Non-pigmented ciliary epithelial cell (primary cell): Measurements from ENCODE around the gene EEF1E1.
"Not testable (repeated sequence)": the region's sequence is repeated elsewhere in the genome, so short reads cannot be mapped to it uniquely, and the experiment has no call there.

Experiments
- DNase-seq: peaks from one replicate; pipeline ENCODE4 v3.0.0-alpha.2; 2010; ENCODE audit warnings: low read depth

EEF1E1 gene

DNA sequence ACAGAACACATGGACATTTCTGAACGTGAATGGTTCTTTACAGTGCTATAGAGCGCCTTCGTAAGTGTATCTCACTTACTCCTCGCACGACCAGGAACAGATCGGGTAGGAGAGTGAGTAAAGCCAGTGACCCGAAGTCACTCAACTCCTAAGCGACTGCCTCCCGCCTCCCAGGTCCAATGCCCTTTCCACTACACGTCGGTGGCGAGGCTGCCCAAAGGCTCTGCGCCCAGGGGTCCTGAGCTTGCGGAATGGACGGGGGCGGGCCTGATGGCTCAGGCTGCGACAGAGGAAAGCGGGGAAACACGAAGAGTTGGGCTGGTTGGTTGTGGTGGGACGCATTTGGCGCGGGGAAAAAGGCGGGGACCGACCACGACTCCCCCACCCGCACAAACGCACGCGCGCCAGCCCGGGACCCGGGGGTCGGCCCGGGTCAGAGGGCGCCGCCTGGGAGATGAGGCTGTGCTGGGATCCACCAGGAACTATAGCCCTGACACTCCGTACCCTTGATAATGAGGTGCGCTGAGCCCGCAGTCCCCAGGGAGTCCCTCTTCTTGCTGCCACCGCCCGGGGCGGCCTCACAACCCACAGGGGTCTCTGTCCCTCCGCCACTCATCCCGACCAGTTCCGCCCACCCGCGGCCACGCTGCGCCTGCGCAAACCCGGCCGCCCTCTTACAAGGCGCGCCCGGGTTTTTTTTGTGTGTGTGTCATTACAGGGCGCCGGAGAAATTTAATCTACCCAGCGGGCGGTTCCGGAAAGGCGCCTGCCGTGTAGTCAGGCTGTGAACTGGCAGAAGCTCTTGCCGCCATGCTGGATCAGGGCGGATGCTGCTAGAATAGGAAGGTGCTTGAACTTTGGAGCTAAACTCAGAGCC lies 38.3 kb downstream of the EEF1E1 start, which contains the start of gene BLOC1S5:
BLOC1S5 (minus strand) TSS at position 629 of the 877 bp plus-strand sequence; CDS start at position 616, 13 bp downstream.
- peak; percentile 90 for DNase-seq

DNA sequence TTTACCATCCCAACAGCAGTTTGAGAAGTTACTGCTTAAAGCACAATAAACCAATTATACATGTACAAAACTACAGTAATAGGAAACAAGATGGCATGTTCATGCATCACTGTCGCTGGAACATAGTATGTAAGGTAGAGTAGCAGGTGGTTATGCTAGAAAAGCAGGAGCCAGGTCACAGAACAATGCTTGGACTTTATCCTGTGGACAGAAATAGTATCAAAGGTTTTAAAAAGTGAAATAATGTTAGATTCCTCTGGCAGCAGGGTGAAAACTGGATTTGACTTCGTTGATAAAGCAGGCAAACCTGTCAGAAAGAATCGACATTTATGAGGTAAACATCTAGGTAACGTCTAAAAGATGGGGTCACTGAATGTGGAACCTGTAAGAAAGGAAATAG lies 40.6 kb downstream of the EEF1E1 start:
- DNase-seq, result no peak

DNA sequence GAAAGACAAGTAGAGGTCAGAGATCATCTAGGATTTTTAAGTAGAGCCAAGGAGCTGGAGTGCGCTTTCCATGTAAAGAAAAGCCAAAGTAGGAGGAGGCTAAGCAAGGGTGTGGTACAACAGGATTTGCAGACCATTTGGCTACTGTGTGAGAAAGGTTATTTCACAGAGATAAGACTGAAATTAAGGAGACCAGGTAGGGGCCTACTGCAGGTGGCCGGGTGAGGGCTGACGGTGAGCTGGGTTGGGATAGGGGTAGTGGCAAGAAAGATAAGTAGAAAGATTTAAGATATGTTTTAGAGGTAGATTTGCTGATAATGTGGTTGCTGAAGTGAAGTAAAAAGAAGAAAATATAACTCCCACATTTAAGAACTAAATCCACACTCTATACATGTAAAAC lies 42.0 kb downstream of the EEF1E1 start:
- DNase-seq, result no peak

DNA sequence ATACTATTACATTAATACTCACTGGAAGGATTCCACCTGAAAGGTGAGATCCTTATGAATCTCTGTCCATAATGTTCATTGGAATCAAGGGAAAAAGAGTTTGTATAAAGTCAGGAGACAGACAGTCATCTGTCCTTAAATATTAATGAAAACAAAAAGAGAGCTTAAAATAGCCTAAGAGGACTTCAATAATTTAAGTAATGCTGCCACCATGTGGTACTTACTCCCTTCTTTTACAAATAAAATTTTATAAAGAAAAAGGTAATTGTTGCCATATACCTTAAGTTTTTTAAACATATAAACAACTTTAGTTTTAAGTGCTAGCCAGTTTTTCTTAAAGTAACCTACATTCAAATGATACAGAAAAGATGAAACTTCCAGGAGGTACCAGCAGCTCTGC lies 43.2 kb downstream of the EEF1E1 start:
- DNase-seq, result no peak

DNA sequence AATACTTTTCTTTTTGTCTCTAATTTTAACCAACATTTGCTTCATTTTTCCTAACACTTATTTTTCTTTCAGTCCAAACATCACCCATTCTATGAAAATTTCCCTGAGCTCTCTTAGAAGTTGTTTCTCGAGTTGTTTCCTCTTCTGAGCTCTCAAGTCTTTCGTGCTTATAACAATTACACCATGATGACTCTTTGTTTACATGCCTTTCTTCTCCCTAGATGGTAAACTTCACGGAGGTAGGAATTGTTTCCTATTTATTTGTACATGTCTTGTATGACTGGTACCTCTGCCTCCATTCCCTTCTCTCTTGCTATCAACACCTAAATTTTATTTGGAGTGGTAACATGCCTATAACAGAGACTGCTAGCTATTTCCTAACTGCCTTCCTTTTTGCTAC lies 44.6 kb downstream of the EEF1E1 start:
- DNase-seq, result no peak

DNA sequence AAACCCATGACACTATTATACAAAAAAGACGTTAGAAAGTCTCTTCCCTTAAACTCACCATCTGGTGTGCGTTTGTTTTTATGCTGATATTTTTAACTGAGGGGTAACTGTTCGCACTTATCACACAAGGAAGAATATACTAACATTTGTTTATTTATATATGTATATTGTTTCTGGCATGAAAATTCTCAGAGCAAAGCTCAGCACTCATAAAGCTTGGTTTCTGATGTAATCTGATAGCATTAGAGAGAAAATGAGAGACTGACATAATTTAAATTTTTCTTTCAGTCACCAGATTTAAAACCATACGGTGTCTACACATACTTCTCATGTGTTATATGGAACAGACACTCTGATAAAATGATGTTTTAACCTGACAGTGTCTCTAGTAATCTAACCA lies 45.1 kb downstream of the EEF1E1 start:
- no peak for DNase-seq

DNA sequence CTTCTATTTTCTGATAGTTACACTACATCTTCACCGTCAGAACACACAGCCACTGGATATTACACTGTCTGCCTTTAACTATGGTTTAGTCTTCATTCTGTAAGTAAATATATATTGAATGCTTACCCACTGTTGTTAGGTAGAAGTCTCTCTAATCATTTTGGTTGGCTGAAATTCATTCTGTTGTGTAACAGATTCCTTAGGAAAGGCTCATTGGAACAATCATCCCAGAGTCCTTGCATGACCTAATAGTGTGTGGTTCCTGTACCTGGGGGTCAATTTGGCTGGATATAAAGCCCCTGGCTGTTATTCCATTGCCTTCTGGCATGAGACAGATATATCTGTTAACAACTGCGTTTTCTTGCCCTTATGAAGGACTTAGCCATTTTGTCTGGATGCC lies 48.1 kb downstream of the EEF1E1 start:
- no peak for DNase-seq

DNA sequence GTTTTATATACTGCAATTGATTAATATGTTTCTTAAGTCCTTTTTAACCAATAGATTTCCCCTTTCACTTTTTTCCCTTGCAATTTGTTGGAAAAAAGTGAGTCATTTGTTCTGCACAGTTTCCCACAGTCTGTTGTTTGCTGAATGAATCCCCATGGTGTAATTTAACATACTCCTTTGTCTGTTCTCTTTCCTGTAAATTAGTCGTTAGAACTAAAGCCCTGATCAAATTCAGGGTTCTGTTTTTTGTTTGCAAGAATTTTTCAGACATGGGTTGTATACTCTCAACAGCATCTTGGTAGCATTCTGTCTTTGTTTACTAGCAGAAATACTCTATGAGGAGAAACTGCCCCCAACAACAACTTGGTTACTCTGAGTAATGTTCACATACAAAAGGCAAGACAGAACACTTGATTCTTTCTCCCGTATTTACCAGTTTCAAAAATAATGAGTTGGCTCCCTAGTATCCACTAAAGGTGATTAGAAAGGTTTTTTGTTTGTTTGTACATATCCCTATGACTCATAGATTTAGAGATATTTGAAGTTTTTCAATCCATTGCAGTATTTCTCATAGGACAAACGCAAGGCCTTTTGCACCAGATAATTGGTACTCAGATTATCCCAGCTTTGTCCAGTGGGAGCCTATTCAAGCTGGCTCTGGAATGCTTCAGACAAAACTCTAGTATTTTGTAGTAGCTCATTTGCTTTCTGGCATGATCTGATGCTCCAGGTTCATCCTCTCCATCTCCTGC lies 54.6 kb downstream of the EEF1E1 start:
- no peak for DNase-seq

DNA sequence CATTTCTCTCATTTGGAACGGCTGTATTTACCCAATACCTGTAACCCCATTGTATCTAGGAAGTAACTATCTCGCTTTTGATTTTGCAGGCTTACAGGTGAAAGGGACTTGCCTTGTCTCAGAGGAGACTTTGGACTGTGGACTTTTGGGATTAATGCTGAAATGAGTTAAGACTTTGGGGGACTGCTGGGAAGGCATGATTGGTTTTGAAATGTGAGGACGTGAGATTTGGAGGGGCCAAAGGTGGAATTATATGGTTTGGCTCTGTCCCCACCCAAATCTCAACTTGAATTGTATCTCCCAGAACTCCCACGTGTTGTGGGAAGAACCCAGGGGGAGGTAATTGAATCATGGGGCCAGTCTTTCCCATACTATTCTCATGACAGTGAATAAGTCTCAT lies 56.6 kb downstream of the EEF1E1 start:
- DNase-seq, result not testable (repeated sequence)

DNA sequence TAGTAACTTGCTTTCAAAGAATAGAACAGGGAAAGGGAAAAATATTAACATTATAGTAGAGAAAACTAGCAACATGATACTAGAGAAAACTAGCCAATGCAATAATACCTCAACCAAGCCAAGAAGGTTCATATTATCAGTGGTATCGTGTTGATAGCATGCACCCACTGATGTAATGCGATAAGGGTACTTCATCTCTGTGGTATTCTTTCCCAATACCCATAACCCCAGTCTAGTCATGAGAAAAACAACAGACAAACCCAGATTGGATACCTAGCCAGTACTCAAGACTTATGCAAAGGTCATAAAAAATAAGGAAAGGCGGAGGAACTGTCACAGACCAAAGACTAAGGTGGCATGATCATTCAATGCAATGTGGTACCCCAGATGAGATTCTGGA lies 59.1 kb downstream of the EEF1E1 start:
- DNase-seq, result no peak

DNA sequence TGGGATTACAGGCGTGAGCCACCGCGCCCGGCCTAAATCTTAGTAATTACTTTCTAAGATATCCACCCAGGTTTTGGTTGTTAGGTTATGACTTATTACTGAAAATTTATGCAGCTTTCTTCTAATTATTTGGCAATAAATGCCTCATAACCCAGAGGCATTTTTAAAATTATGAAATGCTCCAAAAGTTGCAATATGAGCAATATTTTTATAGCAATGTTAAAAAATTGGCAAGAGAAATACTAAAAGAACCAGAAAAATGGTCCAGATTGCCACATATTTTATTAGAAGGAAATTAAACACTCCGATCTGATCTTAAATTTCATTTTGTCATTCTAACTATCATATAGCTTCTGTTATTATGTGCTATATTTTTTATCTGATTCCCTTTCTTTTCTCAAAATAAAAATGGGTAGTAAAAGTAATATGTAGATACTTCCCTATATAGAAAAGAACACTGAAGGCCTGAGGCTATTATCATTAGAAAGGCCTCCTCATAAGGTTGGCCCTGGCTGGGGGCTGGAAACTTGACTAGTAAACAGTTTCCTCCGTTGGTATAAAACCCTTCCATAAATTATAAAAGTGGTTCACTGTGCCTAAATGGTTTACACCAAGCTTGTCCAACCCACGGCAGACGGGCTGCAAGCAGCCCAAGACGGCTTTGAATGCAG lies 60.3 kb downstream of the EEF1E1 start:
- DNase-seq, result no peak

DNA sequence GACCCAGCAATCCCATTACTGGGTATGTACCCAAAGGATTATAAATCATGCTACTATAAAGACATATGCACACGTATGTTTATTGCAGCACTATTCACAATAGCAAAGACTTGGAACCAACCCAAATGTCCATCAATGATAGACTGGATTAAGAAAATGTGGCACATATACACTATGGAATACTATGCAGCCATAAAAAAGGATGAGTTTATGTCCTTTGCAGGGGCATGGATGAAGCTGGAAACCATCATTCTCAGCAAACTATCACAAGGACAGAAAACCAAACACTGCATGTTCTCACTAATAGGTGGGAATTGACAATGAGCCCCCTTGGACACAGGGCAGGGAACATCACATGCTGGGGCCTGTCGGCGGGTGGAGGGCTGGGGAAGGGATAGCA lies 68.2 kb downstream of the EEF1E1 start:
- not testable (repeated sequence) for DNase-seq

DNA sequence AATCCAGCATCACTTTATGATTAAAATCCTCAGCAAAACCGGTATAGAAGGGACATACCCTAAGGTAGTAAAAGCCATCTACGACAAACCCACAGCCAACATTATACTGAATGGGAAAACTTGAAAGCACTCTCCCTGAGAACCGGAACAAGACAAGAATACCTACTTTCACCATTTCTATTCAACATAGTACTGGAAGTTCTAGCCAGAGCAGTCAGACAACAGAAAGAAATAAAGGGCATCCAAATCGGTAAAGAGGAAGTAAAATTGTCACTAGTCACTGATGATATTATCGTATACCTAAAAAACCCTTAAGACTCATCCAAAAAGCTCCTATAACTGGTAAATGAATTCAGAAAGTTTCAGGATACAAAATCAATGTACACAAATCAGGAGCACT lies 71.4 kb downstream of the EEF1E1 start:
- DNase-seq, result no peak
